ENCODE data around the gene KLHL21.
A peak's percentile ranks its signal among the peaks of the same experiment; 100 is the strongest.
"Not testable (repeated sequence)": the region's sequence is repeated elsewhere in the genome, so short reads cannot be mapped to it uniquely, and the experiment has no call there.

KLHL21 gene

DNA sequence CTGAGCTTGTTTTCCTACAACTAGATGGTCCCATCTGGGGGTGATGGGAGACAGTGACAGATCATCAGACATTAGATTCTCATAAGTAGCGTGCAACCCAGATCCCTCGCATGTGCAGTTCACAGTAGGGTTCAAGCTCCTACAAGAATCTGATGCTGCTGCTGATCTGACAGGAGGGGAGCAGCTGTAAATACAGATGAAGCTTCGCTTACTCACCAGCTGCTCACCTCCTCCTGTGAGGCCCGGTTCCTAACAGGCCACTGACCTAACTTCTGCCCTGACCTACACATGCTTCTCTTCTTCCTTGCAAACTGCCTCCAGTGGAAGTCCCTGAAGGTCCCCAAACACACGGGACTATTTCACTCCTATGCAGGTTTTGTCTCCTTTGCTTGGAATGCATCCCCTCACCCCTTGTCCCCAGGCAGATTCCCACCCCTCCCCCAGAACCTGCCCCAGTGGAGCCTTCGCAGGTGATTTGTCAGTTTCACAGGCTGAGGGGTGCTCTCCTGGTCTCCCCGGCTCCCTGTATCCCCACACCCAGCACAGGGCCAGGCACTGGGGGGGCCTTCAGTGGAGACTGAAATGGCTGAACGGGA, 28.5 kb downstream of the KLHL21 start:
- H3K36me3 Mint-ChIP-seq (ENCODE audit: low read depth): no peaks in the 10 kb centered on the region
- no peak overlapping the region for H3K4me3 Mint-ChIP-seq
- no peaks in the 10 kb centered on the region for H3K9me3 Mint-ChIP-seq
- peaks cover 1% of the 10 kb centered on the region for H3K4me1 Mint-ChIP-seq (ENCODE audit: low read depth)
- no peak overlapping the region for H3K27ac Mint-ChIP-seq
- DNase-seq: no peak
- no peaks in the 10 kb centered on the region for H3K27me3 Mint-ChIP-seq

DNA sequence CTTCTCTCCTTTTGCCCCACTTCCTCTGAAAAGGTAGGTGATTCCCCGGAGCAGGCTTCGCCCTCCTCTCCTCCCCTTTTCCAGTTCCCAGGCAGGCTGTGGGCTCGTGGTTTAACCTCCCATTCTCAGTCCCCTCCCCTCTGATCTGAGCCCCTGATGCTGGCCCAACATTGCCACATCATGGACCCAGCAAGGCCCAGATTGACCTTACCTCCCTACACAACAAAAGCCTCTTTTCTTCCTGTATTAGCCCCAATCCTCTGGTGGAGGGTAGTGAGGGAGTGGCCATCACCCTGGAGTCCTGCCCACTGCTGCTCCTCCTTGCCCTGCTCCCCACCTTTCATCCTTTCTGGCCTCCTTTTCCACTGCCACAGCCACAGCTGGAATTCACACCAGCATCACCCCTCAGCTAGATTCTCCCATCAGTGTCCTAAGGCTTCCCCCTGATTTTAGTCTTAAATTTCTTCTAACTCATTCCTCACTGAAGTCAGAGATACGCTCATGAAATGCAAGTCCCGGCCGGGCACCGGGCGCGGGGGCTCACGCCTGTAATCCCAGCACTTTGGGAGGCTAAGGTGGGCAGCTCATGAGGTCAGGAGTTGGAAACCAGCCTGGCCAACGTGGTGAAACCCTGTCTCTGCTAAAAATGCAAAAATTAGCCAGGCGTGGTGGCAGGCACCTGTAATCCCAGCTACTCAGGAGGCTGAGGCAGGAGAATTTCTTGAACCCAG, 29.9 kb downstream of the KLHL21 start:
- Mint-ChIP-seq H3K27me3 (no peaks in the 10 kb centered on the region), H3K4me1 (ENCODE audit: low read depth) (no peaks in the 10 kb centered on the region), H3K4me3 (no peak overlapping the region), H3K36me3 (ENCODE audit: low read depth) (no peaks in the 10 kb centered on the region), H3K27ac (peak overlapping the region; percentile 9), H3K9me3 (no peaks in the 10 kb centered on the region)
- no peak for DNase-seq

DNA sequence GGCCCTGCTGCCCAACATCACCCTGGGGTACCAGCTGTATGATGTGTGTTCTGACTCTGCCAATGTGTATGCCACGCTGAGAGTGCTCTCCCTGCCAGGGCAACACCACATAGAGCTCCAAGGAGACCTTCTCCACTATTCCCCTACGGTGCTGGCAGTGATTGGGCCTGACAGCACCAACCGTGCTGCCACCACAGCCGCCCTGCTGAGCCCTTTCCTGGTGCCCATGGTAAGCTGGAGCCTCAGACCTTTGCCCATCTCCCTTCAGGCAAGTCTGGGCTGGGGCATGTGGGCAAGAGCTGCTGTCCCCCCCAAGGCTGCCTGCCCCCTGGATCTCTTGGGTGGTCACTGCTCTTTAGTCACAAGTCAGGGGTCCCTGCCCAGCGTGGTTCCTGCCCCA, 31.7 kb downstream of the KLHL21 start:
- Mint-ChIP-seq H3K27ac (no peak overlapping the region), H3K4me3 (no peak overlapping the region), H3K9me3 (no peaks in the 10 kb centered on the region), H3K4me1 (ENCODE audit: low read depth) (no peaks in the 10 kb centered on the region), H3K36me3 (ENCODE audit: low read depth) (no peaks in the 10 kb centered on the region), H3K27me3 (no peaks in the 10 kb centered on the region)
- no peak for DNase-seq

DNA sequence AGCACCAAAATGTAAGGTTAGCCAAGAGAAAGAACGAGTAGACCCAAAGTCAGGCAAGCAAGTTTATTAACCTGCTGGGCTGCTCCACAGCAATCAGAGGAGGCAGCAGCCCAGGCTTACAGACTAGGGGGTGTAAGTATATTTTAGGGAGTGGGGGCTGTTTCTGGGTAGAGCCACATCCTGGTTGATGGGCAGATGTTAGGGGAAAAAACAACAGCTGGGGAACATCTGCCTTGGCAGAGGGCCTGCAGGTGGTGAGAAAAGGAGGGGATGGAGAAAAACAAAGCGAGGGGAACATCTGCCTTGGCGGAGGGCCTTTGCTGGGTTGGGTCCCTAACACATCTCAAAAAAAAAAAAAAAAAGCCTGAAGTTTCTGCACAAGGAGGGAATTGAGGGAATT, 32.6 kb downstream of the KLHL21 start:
- H3K27ac Mint-ChIP-seq: no peak overlapping the region

DNA sequence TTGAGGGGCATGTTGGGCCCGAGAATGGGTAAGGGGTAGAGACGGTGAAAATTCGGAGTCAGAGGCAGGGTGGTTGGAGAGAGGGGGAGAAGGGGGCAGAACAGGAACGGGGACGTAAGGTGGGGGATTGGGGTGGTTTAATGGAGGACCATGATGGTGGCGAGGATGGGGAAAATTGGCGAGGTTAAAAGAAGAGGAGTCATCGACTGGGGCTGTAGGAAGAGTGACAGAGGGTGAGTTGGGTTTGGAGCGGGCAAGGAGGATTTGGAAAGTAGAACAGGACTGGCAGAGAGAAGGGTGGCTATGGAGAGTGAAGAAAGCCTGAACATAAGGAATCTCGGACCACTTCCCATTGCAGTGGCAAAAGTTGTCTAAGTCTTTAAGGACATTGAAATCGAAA, 33.6 kb downstream of the KLHL21 start:
- Mint-ChIP-seq H3K4me3 (no peak overlapping the region), H3K27me3 (no peaks in the 10 kb centered on the region), H3K27ac (no peak overlapping the region), H3K4me1 (ENCODE audit: low read depth) (no peaks in the 10 kb centered on the region), H3K9me3 (no peaks in the 10 kb centered on the region), H3K36me3 (ENCODE audit: low read depth) (no peaks in the 10 kb centered on the region)
- DNase-seq: no peak

More for the DNA sequence above, 32.6 kb downstream of the KLHL21 start:
- Mint-ChIP-seq H3K4me1 (ENCODE audit: low read depth) (no peaks in the 10 kb centered on the region), H3K27me3 (no peaks in the 10 kb centered on the region), H3K9me3 (no peaks in the 10 kb centered on the region), H3K4me3 (no peak overlapping the region), H3K36me3 (ENCODE audit: low read depth) (no peaks in the 10 kb centered on the region)
- DNase-seq: no peak

DNA sequence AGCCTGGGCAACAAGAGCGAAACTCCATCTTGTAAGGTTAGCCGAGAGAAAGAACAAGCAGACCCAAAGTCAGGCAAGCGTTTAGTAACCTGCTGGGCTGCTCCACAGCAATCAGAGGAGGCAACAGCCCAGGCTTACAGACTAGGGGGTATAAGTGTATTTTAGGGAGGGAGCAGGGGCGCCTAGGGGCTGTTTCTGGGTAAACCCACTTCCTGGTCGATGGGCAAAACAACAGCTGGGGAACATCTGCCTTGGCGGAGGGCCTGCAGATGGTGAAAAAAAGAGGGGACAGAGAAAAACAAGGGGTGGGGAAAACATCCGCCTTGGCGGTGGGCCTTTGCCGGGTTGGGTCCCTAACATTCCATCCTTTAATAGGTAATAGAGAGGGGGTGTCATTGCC, 42.4 kb downstream of the KLHL21 start:
- Mint-ChIP-seq H3K4me1 (ENCODE audit: low read depth) (no peaks in the 10 kb centered on the region), H3K27ac (no peak overlapping the region), H3K36me3 (ENCODE audit: low read depth) (no peaks in the 10 kb centered on the region), H3K9me3 (no peaks in the 10 kb centered on the region), H3K27me3 (no peaks in the 10 kb centered on the region), H3K4me3 (no peak overlapping the region)
- DNase-seq: no peak

DNA sequence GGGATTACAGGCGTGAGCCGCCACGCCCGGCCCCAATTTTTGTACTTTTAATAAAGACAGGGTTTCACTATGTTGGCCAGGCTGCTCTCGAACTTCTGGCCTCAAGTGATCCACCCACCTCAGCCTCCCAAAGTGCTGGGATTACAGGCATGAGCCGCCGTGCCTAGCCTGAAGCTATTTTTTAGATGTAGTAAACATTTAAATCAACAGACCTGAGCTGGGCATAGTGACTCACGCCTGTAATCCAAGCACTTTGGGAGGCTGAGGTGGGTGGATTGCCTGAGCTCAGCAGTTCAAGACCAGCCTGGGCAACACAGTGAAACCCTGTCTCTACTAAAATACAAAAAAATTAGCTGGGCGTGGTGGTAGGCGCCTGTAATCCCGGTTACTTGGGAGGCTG, 43.5 kb downstream of the KLHL21 start:
- H3K4me1 Mint-ChIP-seq (ENCODE audit: low read depth); H3K27ac Mint-ChIP-seq; H3K4me3 Mint-ChIP-seq; H3K9me3 Mint-ChIP-seq; DNase-seq; H3K36me3 Mint-ChIP-seq (ENCODE audit: low read depth); H3K27me3 Mint-ChIP-seq: not testable (repeated sequence)

DNA sequence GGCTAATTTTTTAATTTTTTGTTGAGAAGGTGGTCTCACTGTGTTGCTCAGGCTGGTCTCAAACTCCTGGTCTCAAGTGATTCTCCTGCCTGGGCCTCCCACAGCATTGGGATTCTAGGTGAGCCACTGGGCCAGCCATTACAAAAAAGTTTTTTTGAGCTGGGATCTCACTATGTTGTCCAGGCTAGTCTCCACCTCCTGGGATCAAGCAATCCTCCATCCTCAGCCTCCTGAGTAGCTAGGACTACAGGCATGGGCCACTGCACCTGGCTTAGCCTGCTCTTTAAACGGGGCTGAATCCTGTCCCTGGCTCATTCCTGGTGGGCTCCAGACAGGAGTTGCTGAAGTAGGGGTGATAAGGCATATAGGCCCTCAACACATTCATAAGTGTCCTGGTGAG, 45.1 kb downstream of the KLHL21 start:
- Mint-ChIP-seq H3K9me3 (no peaks in the 10 kb centered on the region), H3K27ac (no peak overlapping the region), H3K36me3 (ENCODE audit: low read depth) (peaks cover 6% of the 10 kb centered on the region), H3K4me3 (no peak overlapping the region), H3K27me3 (no peaks in the 10 kb centered on the region), H3K4me1 (ENCODE audit: low read depth) (peaks cover 12% of the 10 kb centered on the region)
- no peak for DNase-seq

DNA sequence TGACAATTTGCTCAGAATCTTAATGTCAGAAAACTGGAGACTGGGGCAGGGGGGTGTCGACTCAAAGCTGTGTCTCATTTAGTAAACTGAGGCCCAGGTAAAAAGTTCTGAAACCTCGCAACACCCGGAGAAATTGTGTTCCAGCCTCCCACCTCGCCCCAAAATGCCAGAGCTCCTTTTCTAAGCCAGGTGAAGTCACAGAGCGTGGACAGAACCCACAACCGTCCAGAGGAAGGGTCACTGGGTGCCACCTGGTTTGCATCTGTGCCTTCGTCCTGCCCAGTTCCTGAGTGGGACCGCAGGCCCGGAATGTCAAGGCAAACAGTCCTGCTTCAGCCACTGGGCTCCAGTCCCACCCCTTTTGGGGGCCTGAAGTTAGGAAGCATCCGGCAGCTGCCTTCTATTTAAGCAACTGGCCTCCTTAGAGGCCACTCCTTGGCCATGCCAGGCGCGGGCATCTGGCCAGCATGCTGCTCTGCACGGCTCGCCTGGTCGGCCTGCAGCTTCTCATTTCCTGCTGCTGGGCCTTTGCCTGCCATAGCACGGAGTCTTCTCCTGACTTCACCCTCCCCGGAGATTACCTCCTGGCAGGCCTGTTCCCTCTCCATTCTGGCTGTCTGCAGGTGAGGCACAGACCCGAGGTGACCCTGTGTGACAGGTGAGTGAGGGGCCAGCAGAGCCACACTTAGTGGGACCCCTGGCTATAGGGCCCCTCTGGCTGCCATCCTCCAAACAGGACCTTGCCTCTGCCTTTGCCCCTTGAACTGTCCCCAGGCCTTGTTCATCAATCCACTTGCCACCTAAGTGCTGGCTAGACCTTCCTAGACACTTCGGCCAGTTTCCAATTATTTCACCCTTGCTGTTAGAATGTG, 47.5 kb downstream of the KLHL21 start, which contains the start of gene TAS1R1:
TSS of gene TAS1R1 (plus strand) at position 401 of the 872 bp plus-strand sequence. CDS start at position 468, 67 bp downstream.
- Mint-ChIP-seq H3K27ac (peak within 1 kb of the TSS; percentile 83), H3K9me3 (no peaks in the 10 kb centered on the region), H3K27me3 (no peaks in the 10 kb centered on the region), H3K4me3 (peak within 1 kb of the TSS; percentile 87), H3K4me1 (ENCODE audit: low read depth) (peaks cover 19% of the 10 kb centered on the region), H3K36me3 (ENCODE audit: low read depth) (peaks cover 23% of the 10 kb centered on the region)
- peak; percentile 34 for DNase-seq

DNA sequence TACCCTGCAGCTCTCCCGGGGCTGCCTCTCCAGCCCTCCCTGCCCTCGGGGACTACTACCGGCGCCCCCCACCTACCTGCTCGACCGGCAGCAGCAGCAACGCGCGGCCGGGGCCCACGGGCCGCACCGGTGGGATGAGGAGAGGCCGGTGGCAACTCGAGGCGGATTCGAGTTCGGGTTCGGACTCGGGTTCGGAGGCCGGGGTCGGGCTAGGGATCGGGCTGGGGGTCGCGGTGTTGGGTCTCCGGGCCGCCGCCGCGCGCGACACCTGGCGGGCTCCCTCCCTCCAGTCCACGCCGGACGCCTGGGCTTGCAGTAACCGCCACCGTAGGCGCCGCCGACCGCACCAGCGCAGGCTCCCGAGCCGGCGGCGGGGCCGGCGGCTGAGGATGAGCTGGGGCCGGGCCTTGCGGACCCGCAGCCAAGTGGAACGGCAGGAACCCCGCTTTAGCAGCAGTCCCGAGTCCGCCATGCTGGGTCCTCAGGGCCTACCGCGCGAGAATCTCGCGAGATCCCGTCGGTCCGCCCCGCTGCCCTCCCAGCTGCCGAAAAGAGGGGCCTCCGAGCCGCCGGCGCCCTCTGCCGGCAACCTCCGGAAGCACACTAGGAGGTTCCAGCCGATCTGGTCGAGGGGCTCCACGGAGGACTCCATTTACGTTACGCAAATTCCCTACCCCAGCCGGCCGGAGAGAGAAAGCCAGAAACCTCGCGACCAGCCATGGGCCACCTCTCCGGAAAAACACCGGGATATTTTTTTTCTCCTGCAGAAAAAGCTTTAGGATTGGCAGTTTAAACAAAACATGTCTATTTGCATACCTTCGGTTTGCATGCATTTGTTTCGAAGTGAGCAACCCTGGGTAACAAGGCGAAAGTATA, 48.4 kb downstream of the KLHL21 start, which contains the start of gene NOL9:
TSS of gene NOL9 (minus strand) at position 483 of the 876 bp plus-strand sequence. CDS start at position 472, 11 bp downstream.
- no peaks in the 10 kb centered on the region for H3K9me3 Mint-ChIP-seq
- peak within 1 kb of the TSS; percentile 87 for H3K4me3 Mint-ChIP-seq
- no peaks in the 10 kb centered on the region for H3K27me3 Mint-ChIP-seq
- peaks cover 19% of the 10 kb centered on the region for H3K4me1 Mint-ChIP-seq (ENCODE audit: low read depth)
- H3K36me3 Mint-ChIP-seq (ENCODE audit: low read depth): peaks cover 31% of the 10 kb centered on the region
- peak; percentile 97 for DNase-seq
- H3K27ac Mint-ChIP-seq: peak within 1 kb of the TSS; percentile 88

DNA sequence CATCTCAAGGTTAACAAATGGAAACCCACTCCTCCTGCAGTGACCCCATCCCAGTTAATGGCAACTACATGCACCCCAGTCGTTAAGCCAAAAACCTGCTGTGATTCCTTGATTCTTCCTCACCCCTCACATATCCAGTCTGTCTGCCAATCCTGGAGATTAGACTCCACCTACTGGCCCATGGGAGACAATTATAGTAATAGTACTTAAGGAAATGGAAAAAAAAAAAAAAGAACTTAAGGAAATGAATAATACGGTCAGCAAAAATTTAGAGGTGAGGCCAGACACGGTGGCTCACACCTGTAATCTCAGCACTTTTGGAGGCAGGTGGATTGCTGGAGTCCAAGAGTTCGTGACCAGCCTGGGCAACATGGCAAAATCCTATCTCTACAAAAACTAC, 55.4 kb downstream of the KLHL21 start:
- peaks cover 38% of the 10 kb centered on the region for H3K4me1 Mint-ChIP-seq (ENCODE audit: low read depth)
- no peaks in the 10 kb centered on the region for H3K27me3 Mint-ChIP-seq

DNA sequence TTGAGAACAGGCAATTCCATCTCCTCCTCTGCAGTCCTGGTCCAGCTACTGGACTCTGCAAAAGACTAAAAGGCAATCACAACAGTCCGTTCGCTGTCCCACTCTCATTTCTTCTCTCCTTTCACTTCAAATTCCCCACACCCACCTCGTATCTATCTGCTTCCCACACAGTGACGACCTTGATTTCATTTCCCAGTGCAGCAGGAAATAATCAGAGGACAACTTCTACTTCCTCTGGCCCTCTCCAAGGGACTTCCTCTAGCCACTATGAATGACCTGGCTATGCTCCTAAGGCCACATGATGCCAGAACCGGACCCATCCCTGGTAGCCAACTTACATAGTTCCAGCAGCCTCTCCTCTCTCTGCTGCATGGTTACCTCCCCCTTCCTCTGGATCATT, 56.3 kb downstream of the KLHL21 start:
- DNase-seq: no peak
- Mint-ChIP-seq H3K4me3 (no peak overlapping the region), H3K27me3 (no peaks in the 10 kb centered on the region), H3K27ac (peak overlapping the region; percentile 89), H3K9me3 (no peaks in the 10 kb centered on the region), H3K4me1 (ENCODE audit: low read depth) (peaks cover 34% of the 10 kb centered on the region), H3K36me3 (ENCODE audit: low read depth) (peaks cover 91% of the 10 kb centered on the region)

More for the DNA sequence above, 55.4 kb downstream of the KLHL21 start:
- Mint-ChIP-seq H3K36me3 (ENCODE audit: low read depth) (peaks cover 88% of the 10 kb centered on the region), H3K4me3 (no peak overlapping the region), H3K27ac (peak overlapping the region; percentile 89), H3K9me3 (no peaks in the 10 kb centered on the region)
- DNase-seq: no peak

DNA sequence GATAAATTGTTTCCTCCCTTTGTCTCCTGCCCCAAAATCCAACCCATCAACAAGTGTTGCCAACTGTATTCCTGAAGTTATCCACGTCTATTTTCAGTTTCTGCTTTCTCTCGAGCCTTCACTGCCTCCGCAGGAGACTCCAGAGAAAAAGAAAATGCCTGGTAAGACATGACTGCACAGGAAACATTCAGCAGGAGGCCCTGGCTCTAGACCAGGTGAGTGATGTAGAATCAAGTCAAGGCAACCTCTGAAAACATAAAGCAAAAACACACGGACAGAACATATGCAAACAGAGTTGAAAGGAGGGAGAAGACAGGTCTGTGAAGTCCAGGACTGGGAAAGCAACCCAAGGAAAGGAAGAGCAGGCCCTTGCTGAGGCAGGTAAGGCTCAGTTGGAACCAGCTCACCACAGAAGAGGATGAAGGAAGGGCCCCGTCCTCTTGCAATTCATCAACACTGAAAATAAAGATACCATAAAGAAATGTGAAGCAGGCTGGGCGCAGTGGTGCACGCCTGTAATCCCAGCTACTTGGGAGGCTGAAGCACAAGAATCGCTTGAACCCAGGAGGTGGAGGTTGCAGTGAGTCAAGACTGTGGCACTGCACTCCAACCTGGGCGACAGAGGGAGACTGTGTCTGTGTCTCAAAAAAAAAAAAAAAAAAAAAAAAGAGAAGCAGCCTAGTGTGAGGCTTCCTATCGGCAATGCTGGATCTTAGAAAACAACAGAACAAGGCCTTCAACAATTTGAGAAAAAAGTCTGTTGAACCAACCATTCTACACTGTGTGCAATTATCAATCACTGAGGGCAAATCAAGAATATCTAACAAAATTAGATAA, 57.2 kb downstream of the KLHL21 start:
- H3K27me3 Mint-ChIP-seq: no peaks in the 10 kb centered on the region
- no peak overlapping the region for H3K4me3 Mint-ChIP-seq
- H3K27ac Mint-ChIP-seq: peak overlapping the region; percentile 89
- H3K9me3 Mint-ChIP-seq: no peaks in the 10 kb centered on the region
- H3K4me1 Mint-ChIP-seq (ENCODE audit: low read depth): peaks cover 34% of the 10 kb centered on the region
- H3K36me3 Mint-ChIP-seq (ENCODE audit: low read depth): peaks cover 93% of the 10 kb centered on the region
- no peak for DNase-seq
